Mesodermal cell (in vitro differentiated cells): Measurements from ENCODE around the gene IBA57.

Source experiments
- H3K27ac ChIP-seq: 2 replicates; pipeline ENCODE4 v1.7.0; 2013; ENCODE audit warnings: mild to moderate bottlenecking, low read depth, low read length, moderate library complexity; ENCODE audit not compliant: severe bottlenecking
- H3K36me3 ChIP-seq: 2 replicates; pipeline ENCODE4 v1.7.1; 2013; ENCODE audit warnings: mild to moderate bottlenecking, low read length, moderate library complexity; ENCODE audit not compliant: control insufficient read depth, insufficient read depth
- H3K4me1 ChIP-seq: one replicate; pipeline ENCODE4 v1.7.1; 2013; ENCODE audit warnings: mild to moderate bottlenecking, low read length; ENCODE audit not compliant: insufficient read depth, control insufficient read depth, poor library complexity, severe bottlenecking
- H3K4me3 ChIP-seq: 2 replicates; pipeline ENCODE4 v1.7.0; 2013; ENCODE audit warnings: low read length, control low read depth, mild to moderate bottlenecking; ENCODE audit not compliant: insufficient read depth, poor library complexity, severe bottlenecking; ENCODE audit errors: extremely low read depth
- H3K9me3 ChIP-seq: 2 replicates; pipeline ENCODE4 v1.7.1; 2013; ENCODE audit warnings: mild to moderate bottlenecking, low read length, moderate library complexity; ENCODE audit not compliant: control insufficient read depth
- WGBS, 2 experiments: methylation state at CpG; one replicate each; pipeline ENCODE4 v1.1.5; 2013; ENCODE audit warnings: missing lambda C conversion rate in 2 of 2; ENCODE audit not compliant: insufficient coverage in 2 of 2; 5-methylcytosine and 5-hydroxymethylcytosine counted together

IBA57 gene

GRCh38 chr1:228150461-228151179, 15.0 kb upstream of the IBA57 start:
- H3K27ac ChIP-seq = no peak overlapping the region
- no peaks in the 10 kb centered on the region for H3K9me3 ChIP-seq
- peaks cover 33% of the 10 kb centered on the region for H3K36me3 ChIP-seq
- no peak overlapping the region for H3K4me3 ChIP-seq
- peaks cover 20% of the 10 kb centered on the region for H3K4me1 ChIP-seq
- 93 to 95% methylated on average over 7 to 11 of the region's 17 CpGs for WGBS, 2 experiments

- peaks cover 26% of the 10 kb centered on the region for H3K36me3 ChIP-seq
- H3K4me1 ChIP-seq = peaks cover 20% of the 10 kb centered on the region
- 85 to 97% methylated on average over 4 to 9 of the region's 12 CpGs for WGBS, 2 experiments
- H3K9me3 ChIP-seq = no peaks in the 10 kb centered on the region
- no peak overlapping the region for H3K4me3 ChIP-seq
- H3K27ac ChIP-seq = no peak overlapping the region
Measured at GRCh38 chr1:228151180-228151925, 14.3 kb upstream of the IBA57 start.

- Histone ChIP-seq H3K4me1 (peaks cover 20% of the 10 kb centered on the region), H3K4me3 (no peak overlapping the region), H3K27ac (no peak overlapping the region), H3K9me3 (no peaks in the 10 kb centered on the region), H3K36me3 (peaks cover 17% of the 10 kb centered on the region)
- WGBS, 2 experiments = 86 to 91% methylated on average over 12 to 14 of the region's 19 CpGs
Measured at GRCh38 chr1:228152097-228152917, 13.3 kb upstream of the IBA57 start.

- H3K9me3 ChIP-seq = no peaks in the 10 kb centered on the region
- H3K4me3 ChIP-seq = no peak overlapping the region
- peaks cover 20% of the 10 kb centered on the region for H3K4me1 ChIP-seq
- 92% methylated on average over 2 of the region's 3 CpGs for WGBS, 2 experiments
- no peak overlapping the region for H3K27ac ChIP-seq
- peaks cover 11% of the 10 kb centered on the region for H3K36me3 ChIP-seq
Measured at GRCh38 chr1:228152918-228153258, 12.7 kb upstream of the IBA57 start.

- Histone ChIP-seq H3K9me3 (no peaks in the 10 kb centered on the region), H3K4me1 (peaks cover 12% of the 10 kb centered on the region), H3K4me3 (no peak overlapping the region), H3K27ac (no peak overlapping the region), H3K36me3 (peaks cover 2% of the 10 kb centered on the region)
- 77 to 85% methylated on average over 6 to 8 of the region's 11 CpGs for WGBS, 2 experiments
Measured at GRCh38 chr1:228154021-228154669, 11.5 kb upstream of the IBA57 start.

- no peaks in the 10 kb centered on the region for H3K9me3 ChIP-seq
- no peak overlapping the region for H3K4me3 ChIP-seq
- peaks cover 2% of the 10 kb centered on the region for H3K36me3 ChIP-seq
- no peak overlapping the region for H3K27ac ChIP-seq
- peaks cover 7% of the 10 kb centered on the region for H3K4me1 ChIP-seq
- WGBS, 2 experiments = 88 to 91% methylated on average over 16 to 19 of the region's 20 CpGs
Measured at GRCh38 chr1:228154670-228155571, 10.7 kb upstream of the IBA57 start.

GRCh38 chr1:228155596-228156514, 9.7 kb upstream of the IBA57 start:
- Histone ChIP-seq H3K4me3 (no peak overlapping the region), H3K36me3 (peaks cover 2% of the 10 kb centered on the region), H3K9me3 (no peaks in the 10 kb centered on the region), H3K4me1 (peaks cover 4% of the 10 kb centered on the region), H3K27ac (no peak overlapping the region)
- 92 to 94% methylated on average over 14 to 15 of the region's 16 CpGs for WGBS, 2 experiments

GRCh38 chr1:228156515-228156881, 9.1 kb upstream of the IBA57 start:
- H3K9me3 ChIP-seq = no peaks in the 10 kb centered on the region
- H3K4me1 ChIP-seq = no peaks in the 10 kb centered on the region
- WGBS, 2 experiments = 84 to 88% methylated on average over 9 of the region's 9 CpGs
- H3K36me3 ChIP-seq = peaks cover 2% of the 10 kb centered on the region
- no peak overlapping the region for H3K27ac ChIP-seq
- H3K4me3 ChIP-seq = no peak overlapping the region

- no peak overlapping the region for H3K4me3 ChIP-seq
Measured at GRCh38 chr1:228156941-228157728, 8.5 kb upstream of the IBA57 start.

More at GRCh38 chr1:228156941-228157728, 8.5 kb upstream of the IBA57 start:
- WGBS, 2 experiments = 92% methylated on average over 18 to 23 of the region's 24 CpGs
- Histone ChIP-seq H3K9me3 (no peaks in the 10 kb centered on the region), H3K27ac (no peak overlapping the region), H3K36me3 (peaks cover 2% of the 10 kb centered on the region), H3K4me1 (peaks cover 4% of the 10 kb centered on the region)
